ENCODE measurements around the gene RAB28. TPM values are rescaled to one million over a fixed set of nuclear protein-coding genes. Genes with fewer than 3 reads are reported as not detected.

The RAB28 gene
- total and polyA plus RNA-seq, 2 of the 8 experiments (the other 6 are each of a cell fraction or from before 2014, with no cell fraction given), result 16.0 to 18.7 TPM

DNA sequence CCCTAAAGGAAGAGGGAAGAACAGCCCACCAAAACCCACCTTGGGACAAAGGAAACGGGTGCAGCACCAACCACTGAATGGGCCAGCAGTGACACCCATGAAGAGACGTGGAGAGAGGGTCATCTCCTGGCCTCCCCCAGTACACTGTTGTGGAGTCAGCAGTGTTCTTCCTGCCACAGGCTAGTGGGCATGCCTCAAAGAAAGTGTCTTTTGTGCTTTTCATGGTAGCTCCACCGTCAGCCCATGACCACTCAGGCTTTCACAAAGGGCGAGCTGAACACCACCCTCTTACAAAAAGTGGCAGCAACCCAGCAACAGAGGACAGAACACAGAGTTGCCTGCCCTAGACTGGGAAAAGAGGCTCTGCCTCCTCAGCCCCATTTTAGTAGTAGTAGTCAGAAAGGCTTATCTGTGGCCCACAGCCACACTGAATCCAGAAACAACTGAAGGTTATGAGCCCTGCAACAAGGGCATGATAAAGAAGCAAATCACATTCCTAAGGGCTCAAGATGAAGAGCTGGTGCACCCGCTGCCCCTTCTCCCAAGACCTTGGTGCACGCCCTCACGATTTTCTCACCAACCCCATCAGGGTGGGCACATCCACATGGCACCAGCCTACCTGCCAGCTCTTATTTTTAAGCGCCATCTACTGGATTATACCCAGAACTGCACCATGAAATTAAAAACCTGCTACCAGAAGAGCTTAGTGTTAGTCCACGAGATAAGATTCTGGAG lies 53.1 kb downstream of the RAB28 start:
- H3K4me1 ChIP-seq (replicated peaks in 1 of 4; ENCODE audit: control insufficient read depth in 3 of 4, insufficient read depth in 4 of 4, low read length in 3 of 4), result peaks cover 0 to 6% (median 3%) of the 10 kb centered on the region in 4 experiments; a peak in 3 of 7 replicates
- TF ChIP-seq, protein P1, sequence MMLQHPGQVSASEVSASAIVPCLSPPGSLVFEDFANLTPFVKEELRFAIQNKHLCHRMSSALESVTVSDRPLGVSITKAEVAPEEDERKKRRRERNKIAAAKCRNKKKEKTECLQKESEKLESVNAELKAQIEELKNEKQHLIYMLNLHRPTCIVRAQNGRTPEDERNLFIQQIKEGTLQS (IDR thresholded peaks at IDR 0.05; ENCODE audit: insufficient read depth, low read depth, low read length), result no peak
- peak; percentile 76 to 81 for TF ChIP-seq RAD21 (IDR thresholded peaks at IDR 0.05 in 1 of 2, conservative IDR thresholded peaks at IDR 0.05 in 1 of 2; ENCODE audit: low read depth in 2 of 2, low read length in 2 of 2)
- TF ChIP-seq, protein P2, sequence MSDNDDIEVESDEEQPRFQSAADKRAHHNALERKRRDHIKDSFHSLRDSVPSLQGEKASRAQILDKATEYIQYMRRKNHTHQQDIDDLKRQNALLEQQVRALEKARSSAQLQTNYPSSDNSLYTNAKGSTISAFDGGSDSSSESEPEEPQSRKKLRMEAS (IDR thresholded peaks at IDR 0.05), result peak; percentile 55; the same call in 1 of the 2 replicates
- TF ChIP-seq, protein P3, sequence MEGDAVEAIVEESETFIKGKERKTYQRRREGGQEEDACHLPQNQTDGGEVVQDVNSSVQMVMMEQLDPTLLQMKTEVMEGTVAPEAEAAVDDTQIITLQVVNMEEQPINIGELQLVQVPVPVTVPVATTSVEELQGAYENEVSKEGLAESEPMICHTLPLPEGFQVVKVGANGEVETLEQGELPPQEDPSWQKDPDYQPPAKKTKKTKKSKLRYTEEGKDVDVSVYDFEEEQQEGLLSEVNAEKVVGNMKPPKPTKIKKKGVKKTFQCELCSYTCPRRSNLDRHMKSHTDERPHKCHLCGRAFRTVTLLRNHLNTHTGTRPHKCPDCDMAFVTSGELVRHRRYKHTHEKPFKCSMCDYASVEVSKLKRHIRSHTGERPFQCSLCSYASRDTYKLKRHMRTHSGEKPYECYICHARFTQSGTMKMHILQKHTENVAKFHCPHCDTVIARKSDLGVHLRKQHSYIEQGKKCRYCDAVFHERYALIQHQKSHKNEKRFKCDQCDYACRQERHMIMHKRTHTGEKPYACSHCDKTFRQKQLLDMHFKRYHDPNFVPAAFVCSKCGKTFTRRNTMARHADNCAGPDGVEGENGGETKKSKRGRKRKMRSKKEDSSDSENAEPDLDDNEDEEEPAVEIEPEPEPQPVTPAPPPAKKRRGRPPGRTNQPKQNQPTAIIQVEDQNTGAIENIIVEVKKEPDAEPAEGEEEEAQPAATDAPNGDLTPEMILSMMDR (IDR thresholded peaks at IDR 0.05; ENCODE audit: control extremely low read depth in 1 of 3, insufficient read depth in 1 of 3, low read depth in 1 of 3, low read length in 3 of 3), result peak; percentile 19 to 68 (median 61)
- POLR2A ChIA-PET (ENCODE audit: partially characterized antibody), result no interaction called here

More for the DNA sequence above, 53.1 kb downstream of the RAB28 start:
- Histone ChIP-seq H3K14ac (ENCODE audit: insufficient read length) (no peak overlapping the region), H4K5ac (ENCODE audit: insufficient read length, low read depth, low read length) (no peak overlapping the region), H3K23ac (ENCODE audit: insufficient read length) (no peak overlapping the region), H3K27ac (ENCODE audit: low read depth, low read length) (no peak overlapping the region), H3K36me3 (ENCODE audit: control insufficient read depth in 2 of 4, insufficient read depth in 4 of 4, low read length in 3 of 4) (no peaks in the 10 kb centered on the region), H3K9me3 (ENCODE audit: insufficient read depth in 2 of 2, low read depth in 1 of 2, low read length in 1 of 2) (no peaks in the 10 kb centered on the region), H2BK5ac (ENCODE audit: low read depth, low read length) (0 out of 2 replicates have a peak overlapping the region, but pooled peaks have one; percentile 6), H3K27me3 (replicated peaks in 1 of 4; ENCODE audit: control insufficient read depth in 3 of 4, extremely low read depth in 1 of 4, insufficient read depth in 3 of 4, low read length in 3 of 4) (no peaks in the 10 kb centered on the region), H3K79me1 (ENCODE audit: low read depth, low read length) (peaks cover 4% of the 10 kb centered on the region; the same call in 1 of the 2 replicates), H3K4me3 (ENCODE audit: extremely low read depth in 1 of 4, insufficient read depth in 2 of 4, low read depth in 3 of 4, low read length in 4 of 4) (no peak overlapping the region), H2BK15ac (ENCODE audit: low read length) (no peak overlapping the region), H2BK120ac (replicated peaks; ENCODE audit: low read depth, low read length) (no peak overlapping the region), H4K8ac (ENCODE audit: extremely low read depth, insufficient read depth, low read length) (peak overlapping the region; percentile 26; the same call in 1 of the 2 replicates), H3K4me2 (ENCODE audit: insufficient read depth in 1 of 2, low read depth in 2 of 2, low read length in 2 of 2) (no peak overlapping the region), H3K79me2 (ENCODE audit: control insufficient read depth in 1 of 2, insufficient read depth in 2 of 2, low read length in 2 of 2) (peaks cover 0 to 14% of the 10 kb centered on the region in 2 experiments; a peak in 1 of 4 replicates), H2AFZ (ENCODE audit: low read length) (no peak overlapping the region), H3K4ac (replicated peaks; ENCODE audit: insufficient read length, low read depth, low read length) (no peak overlapping the region), H4K91ac (replicated peaks; ENCODE audit: insufficient read length, low read length) (no peak overlapping the region), H2BK12ac (ENCODE audit: low read depth, low read length) (no peak overlapping the region), H2BK20ac (ENCODE audit: low read length) (no peak overlapping the region), H3K56ac (replicated peaks; ENCODE audit: insufficient read length, low read depth, low read length) (no peak overlapping the region), H3K23me2 (ENCODE audit: low read depth, low read length) (no peaks in the 10 kb centered on the region), H3K18ac (ENCODE audit: extremely low read depth, low read length) (no peak overlapping the region), H3K9ac (replicated peaks in 1 of 4; ENCODE audit: extremely low read depth in 1 of 4, low read depth in 3 of 4, low read length in 3 of 4) (no peak overlapping the region), H4K20me1 (replicated peaks in 1 of 2; ENCODE audit: control insufficient read depth in 1 of 2, insufficient read depth in 2 of 2, low read length in 2 of 2) (peaks cover 0 to 4% of the 10 kb centered on the region in 2 experiments), H2AK5ac (ENCODE audit: low read depth, low read length) (no peak overlapping the region)
- CTCF ChIA-PET (ENCODE audit: partially characterized antibody), result interaction anchor here (0.6 to 4.1 kb wide), 64 partner anchors 9 to 614 kb away, joined by 3 to 45 read pairs (median 4); partner anchors contain the start of gene RAB28
- DNase-seq (ENCODE audit: low read depth in 1 of 2, low spot score in 2 of 2) (no peak), FAIRE-seq (peak; percentile 68)
- 74% methylated on average over 9 of the region's 9 CpGs; no CpG with 5 or more reads in 1 of the 2 experiments for WGBS, 2 experiments (ENCODE audit: extremely low coverage in 1 of 2, insufficient coverage in 1 of 2, insufficient read length in 1 of 2, insufficient replicate concordance in 2 of 2, low coverage in 1 of 2, low lambda C conversion rate in 2 of 2, missing lambda C conversion rate in 1 of 2)

Measured in H1 (cell line).